Skeletal muscle tissue (tissue), 4 donors: ENCODE results near the gene MAGEB6B. TPM values are rescaled to one million over a fixed set of nuclear protein-coding genes. Genes with fewer than 3 reads are reported as not detected.
"Not testable (repeated sequence)": the region's sequence is repeated elsewhere in the genome, so short reads cannot be mapped to it uniquely, and the experiment has no call there.

Experiments
- H3K27ac ChIP-seq: one replicate; pipeline ENCODE4 v1.7.0; 2013; ENCODE audit warnings: mild to moderate bottlenecking, low read depth, low read length, inconsistent platforms
- H3K27me3 ChIP-seq, 3 donors: one replicate each; pipeline ENCODE4 v1.7.0; 2013; ENCODE audit warnings: low read length in 3 of 3; ENCODE audit not compliant: control insufficient read depth in 3 of 3, insufficient read depth in 3 of 3
- H3K36me3 ChIP-seq, 3 donors: one replicate each; pipeline ENCODE4 v1.7.0; 2013; ENCODE audit warnings: low read length in 3 of 3; ENCODE audit not compliant: control insufficient read depth in 3 of 3, insufficient read depth in 3 of 3
- H3K4me1 ChIP-seq, 3 donors: one replicate each; pipeline ENCODE4 v1.7.0; 2013; ENCODE audit warnings: low read length in 3 of 3, mild to moderate bottlenecking in 3 of 3; ENCODE audit not compliant: control insufficient read depth in 3 of 3, insufficient read depth in 3 of 3
- H3K4me3 ChIP-seq, 3 donors: one replicate each; pipeline ENCODE4 v1.7.0; 2013; ENCODE audit warnings: low read length in 3 of 3
- H3K9ac ChIP-seq, 3 donors: one replicate each; pipeline ENCODE4 v1.7.0; 2013; ENCODE audit warnings: low read length in 3 of 3, mild to moderate bottlenecking in 3 of 3, moderate library complexity in 2 of 3, low read depth in 1 of 3
- H3K9me3 ChIP-seq, 3 donors: one replicate each; pipeline ENCODE4 v1.7.0; 2013; ENCODE audit warnings: low read length in 3 of 3; ENCODE audit not compliant: control insufficient read depth in 3 of 3
- total RNA-seq: library from RNA; depleted of rRNA; stranded (reverse); fragments of >200 nt; gene quantifications from one replicate; pipeline ENCODE4 v1.2.3, GENCODE V29; 2014
- donor health status: Osteomylitis.

MAGEB6B gene, protein sequence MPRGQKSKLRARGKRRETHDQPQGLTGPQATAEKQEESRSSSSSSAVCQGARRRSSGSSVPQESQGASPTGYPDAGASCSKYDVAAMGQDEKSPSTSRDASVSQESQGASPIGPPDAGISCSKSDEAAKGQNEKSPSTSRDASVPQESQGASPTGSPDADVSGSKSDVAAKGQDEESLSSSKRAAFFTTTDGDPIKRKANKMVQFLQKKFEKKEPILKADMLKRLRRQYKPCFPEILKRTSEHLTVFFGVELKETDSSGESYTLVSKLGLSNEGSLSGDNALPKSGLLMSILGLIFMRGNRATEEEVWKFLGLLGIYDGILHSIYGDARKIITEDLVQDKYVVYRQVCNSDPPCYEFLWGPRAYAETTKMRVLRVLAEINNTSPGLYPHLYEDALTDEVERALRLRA
- total RNA-seq, result not detected

DNA sequence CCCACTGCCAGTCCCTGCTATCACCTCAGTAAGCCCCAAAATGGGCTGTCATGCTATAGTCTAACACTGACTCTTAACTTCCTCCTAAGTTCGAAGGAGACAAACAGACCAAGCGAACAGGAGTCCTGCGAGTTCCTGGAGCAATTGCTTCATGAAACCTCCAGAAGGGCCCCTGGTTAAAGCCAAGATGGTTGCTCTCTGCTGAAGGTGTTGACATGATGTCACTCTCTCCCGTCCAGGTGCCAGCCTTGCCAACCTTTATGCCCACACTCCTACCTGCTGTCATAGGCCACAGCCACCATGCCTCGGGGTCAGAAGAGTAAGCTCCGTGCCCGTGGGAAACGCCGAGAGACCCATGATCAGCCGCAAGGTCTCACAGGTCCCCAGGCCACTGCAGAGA, at the start of gene MAGEB6B:
MAGEB6B (plus strand) TSS at position 301 of the 400 bp plus-strand sequence; CDS start at position 301, 0 bp downstream.
- Histone ChIP-seq H3K27me3 (no peaks in the 10 kb centered on the region), H3K4me1 (no peaks in the 10 kb centered on the region), H3K9me3 (no peaks in the 10 kb centered on the region), H3K4me3 (no peak within 1 kb of the TSS), H3K9ac (no peak within 1 kb of the TSS), H3K27ac (no peak within 1 kb of the TSS), H3K36me3 (no peaks in the 10 kb centered on the region)

DNA sequence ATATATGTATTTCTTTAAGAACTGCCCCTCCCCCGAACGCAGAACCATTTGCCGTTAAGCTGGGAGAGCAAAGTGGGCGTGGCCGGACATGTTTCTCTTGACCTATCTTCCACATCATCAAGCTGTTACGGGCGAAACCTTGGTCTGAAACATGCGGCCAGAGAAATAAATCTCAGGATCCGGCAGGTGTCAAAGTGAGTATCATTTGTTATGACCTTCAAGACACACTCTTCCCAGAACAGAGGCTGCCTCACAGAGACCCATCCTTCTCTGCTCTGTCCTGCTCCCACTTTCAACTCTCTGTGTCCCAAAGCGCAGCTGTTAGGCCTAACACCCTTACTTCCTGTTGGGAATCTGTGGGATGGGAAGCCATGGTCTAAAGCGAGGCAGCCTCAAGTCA, 22.1 kb upstream of the MAGEB6B start, which contains the start of gene MAGEB18:
MAGEB18 (plus strand) TSS at position 70 of the 400 bp plus-strand sequence. CDS start 643 bp downstream, outside the sequence.
- no peaks in the 10 kb centered on the region for H3K36me3 ChIP-seq
- no peak within 1 kb of the TSS for H3K9ac ChIP-seq
- H3K9me3 ChIP-seq, result peaks cover 0 to 2% (median 0%) of the 10 kb centered on the region in 3 donors
- no peak within 1 kb of the TSS for H3K4me3 ChIP-seq
- no peak within 1 kb of the TSS for H3K27ac ChIP-seq
- H3K4me1 ChIP-seq, result no peaks in the 10 kb centered on the region
- H3K27me3 ChIP-seq, result no peaks in the 10 kb centered on the region

DNA sequence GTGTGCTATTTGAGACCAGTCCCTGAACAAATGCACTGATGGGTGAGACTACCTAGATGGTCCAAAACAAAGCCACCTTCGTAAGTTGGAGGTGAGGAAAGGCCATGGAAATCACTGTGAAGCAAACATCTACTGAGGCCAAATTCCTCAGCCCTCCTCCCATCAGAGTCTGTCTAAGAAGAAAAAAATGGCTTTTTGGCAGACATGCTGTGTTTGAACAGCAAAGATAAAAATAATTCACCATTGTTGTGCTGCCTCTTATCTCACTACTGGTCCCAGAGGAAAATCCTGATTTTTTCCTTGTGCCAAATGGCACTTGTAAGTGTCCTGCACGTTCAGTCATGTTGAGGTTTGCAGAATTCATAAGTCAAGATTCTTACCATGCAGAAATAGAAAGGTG, 14.4 kb upstream of the MAGEB6B start:
- Histone ChIP-seq H3K9ac (no peak overlapping the region), H3K27me3 (no peaks in the 10 kb centered on the region), H3K27ac (no peak overlapping the region), H3K4me3 (no peak overlapping the region), H3K4me1 (no peaks in the 10 kb centered on the region), H3K36me3 (no peaks in the 10 kb centered on the region), H3K9me3 (no peaks in the 10 kb centered on the region)

DNA sequence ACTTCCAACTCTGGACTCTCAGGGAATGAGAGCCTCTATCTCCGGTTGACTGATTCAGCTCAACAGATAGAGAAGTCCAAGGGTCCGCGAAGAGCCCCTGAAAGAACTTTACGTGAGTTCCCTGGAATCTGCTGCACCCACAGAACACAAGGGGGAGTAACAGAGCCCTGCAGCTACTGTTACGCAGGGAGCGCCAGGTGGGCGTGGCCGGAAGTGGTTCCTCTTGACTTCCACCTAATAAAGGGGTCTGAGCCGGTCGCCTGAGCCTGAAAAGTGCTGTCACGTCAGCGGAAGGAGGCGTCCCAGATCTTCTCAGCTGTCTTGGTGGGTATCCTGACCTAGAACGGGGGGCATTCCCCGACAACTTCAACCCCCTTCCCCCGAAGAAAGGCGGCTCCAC, 31.8 kb downstream of the MAGEB6B start, which contains the start of gene MAGEB6:
MAGEB6 (plus strand) TSS at position 237 of the 400 bp plus-strand sequence. CDS start 1,407 bp downstream, outside the sequence.
- no peak within 1 kb of the TSS for H3K9ac ChIP-seq
- H3K36me3 ChIP-seq, result no peaks in the 10 kb centered on the region

DNA sequence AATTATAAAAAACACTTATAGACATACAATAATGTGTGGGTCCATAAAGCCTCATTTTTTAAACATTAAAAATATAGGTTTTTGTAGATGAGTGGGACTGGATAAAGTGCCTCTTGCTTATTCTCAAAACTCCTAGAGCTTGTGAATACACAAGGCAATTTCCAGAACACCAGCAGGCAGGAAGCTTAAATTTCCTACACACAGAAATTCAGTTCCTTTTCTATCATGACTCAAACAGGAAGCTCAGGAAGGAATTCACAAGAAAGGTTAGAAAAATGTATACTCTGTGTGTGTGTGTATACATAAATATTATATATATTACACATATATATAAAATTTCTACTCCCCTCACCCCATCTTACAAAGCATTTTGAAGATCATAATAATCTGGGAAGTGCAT, 43.2 kb downstream of the MAGEB6B start:
- Histone ChIP-seq H3K9me3 (no peaks in the 10 kb centered on the region), H3K27me3 (no peaks in the 10 kb centered on the region), H3K4me1 (no peaks in the 10 kb centered on the region), H3K9ac (no peak overlapping the region), H3K36me3 (no peaks in the 10 kb centered on the region), H3K27ac (no peak overlapping the region), H3K4me3 (no peak overlapping the region)

More for the DNA sequence above, 31.8 kb downstream of the MAGEB6B start, which contains the start of gene MAGEB6:
- Histone ChIP-seq H3K4me3 (no peak within 1 kb of the TSS), H3K4me1 (no peaks in the 10 kb centered on the region), H3K27me3 (no peaks in the 10 kb centered on the region), H3K27ac (no peak within 1 kb of the TSS), H3K9me3 (peaks cover 0 to 3% (median 0%) of the 10 kb centered on the region in 3 donors)

DNA sequence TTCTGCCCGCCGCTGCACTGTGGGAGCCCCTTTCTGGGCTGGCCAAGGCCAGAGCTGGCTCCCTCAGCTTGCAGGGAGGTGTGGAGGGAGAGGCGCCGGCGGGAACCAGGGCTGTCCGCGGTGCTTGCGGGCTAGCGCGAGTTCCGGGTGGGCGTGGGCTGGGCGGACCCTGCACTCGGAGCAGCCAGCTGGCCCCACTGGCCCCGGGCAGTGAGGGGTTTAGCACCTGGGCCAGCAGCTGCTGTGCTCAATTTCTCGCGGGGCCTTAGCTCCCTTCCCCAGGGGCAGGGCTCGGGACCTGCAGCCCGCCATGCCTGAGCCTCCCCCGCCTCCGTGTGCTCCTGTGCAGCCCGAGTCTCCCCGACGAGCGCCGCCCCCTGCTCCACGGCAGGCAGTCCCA, 44.3 kb downstream of the MAGEB6B start:
- not testable (repeated sequence) for H3K27ac ChIP-seq, H3K9ac ChIP-seq, H3K9me3 ChIP-seq, H3K27me3 ChIP-seq, H3K4me3 ChIP-seq, H3K36me3 ChIP-seq, H3K4me1 ChIP-seq

DNA sequence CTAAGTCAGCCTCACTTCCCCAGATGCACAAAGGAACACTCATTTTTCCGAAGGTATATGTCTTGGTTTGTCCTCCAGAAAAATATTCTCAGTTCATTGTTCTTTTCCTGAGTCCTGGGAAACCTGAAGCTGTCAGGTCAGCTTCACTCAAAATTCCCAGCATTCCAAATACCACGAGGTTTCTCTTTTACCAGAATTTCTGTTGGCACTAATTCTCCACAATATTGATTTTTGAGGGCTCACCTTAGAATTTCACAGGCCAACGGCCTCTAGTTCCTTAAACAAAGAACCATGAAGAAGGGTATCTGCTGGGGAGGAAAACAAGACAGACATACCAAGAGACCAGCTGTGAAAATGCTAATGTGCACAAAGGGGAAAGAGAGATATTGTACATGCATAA, 47.6 kb downstream of the MAGEB6B start:
- Histone ChIP-seq H3K4me3 (no peak overlapping the region), H3K27ac (no peak overlapping the region), H3K4me1 (no peaks in the 10 kb centered on the region), H3K9ac (no peak overlapping the region), H3K27me3 (no peaks in the 10 kb centered on the region), H3K9me3 (no peaks in the 10 kb centered on the region), H3K36me3 (no peaks in the 10 kb centered on the region)

Other genes starting within 250 kb of the MAGEB6B start
- gene MAGEB18, start 22.3 kb upstream of the MAGEB6B start, total RNA-seq, result not detected
- not detected for gene MAGEB6, start 31.8 kb downstream of the MAGEB6B start, total RNA-seq
- not detected for gene MAGEB5, start 55.6 kb downstream of the MAGEB6B start, total RNA-seq